Natural killer cell treated with Interleukin-12 subunit alpha and Interleukin-12 subunit beta and Interleukin-15 and Interleukin-18, amount 100 ng/mL, for 72 hours (primary cell): ENCODE results near the gene RRP36. TPM values are rescaled to one million over a fixed set of nuclear protein-coding genes. Genes with fewer than 3 reads are reported as not detected.

ENCODE experiments used
- ATAC-seq, 2 donors: fragments of 150-1000 bp; cut with Tn5 transposase in 1 of 2; sonication (Bioruptor Pico), chemical (Tn5 transposase) in 1 of 2; 2 replicates each; pipeline ENCODE4 v1.10.0; 2021
- DNase-seq: peaks from one replicate; pipeline ENCODE4 v3.0.0; 2022; ENCODE audit warnings: low spot score
- H3K27ac Mint-ChIP-seq, 2 donors: 1 replicate in 1 of 2; 2 replicates in 1 of 2; pipeline ENCODE4 v1.8.0; 2022; ENCODE audit warnings: mixed read lengths in 2 of 2, mild to moderate bottlenecking in 1 of 2, moderate library complexity in 1 of 2
- H3K27me3 Mint-ChIP-seq, 2 donors: 1 replicate in 1 of 2; 2 replicates in 1 of 2; pipeline ENCODE4 v1.8.0; 2022; ENCODE audit warnings: mixed read lengths in 2 of 2
- H3K36me3 Mint-ChIP-seq: one replicate; pipeline ENCODE4 v1.8.0; 2022; ENCODE audit warnings: mixed read lengths
- H3K4me1 Mint-ChIP-seq, 2 donors: 1 replicate in 1 of 2; 2 replicates in 1 of 2; pipeline ENCODE4 v1.8.0; 2022; ENCODE audit warnings: low read depth in 2 of 2, mixed read lengths in 2 of 2, mild to moderate bottlenecking in 1 of 2
- H3K4me3 Mint-ChIP-seq: one replicate; pipeline ENCODE4 v1.8.0; 2022; ENCODE audit warnings: mixed read lengths
- H3K9me3 Mint-ChIP-seq: 2 replicates; pipeline ENCODE4 v1.8.0; 2022; ENCODE audit warnings: mixed read lengths
- total RNA-seq, 2 donors: library from RNA; stranded (reverse); gene quantifications; one replicate each; pipeline ENCODE4 v1.2.3, GENCODE V29; 2022

The RRP36 gene
- total RNA-seq, 2 donors from 2014 or later: 86.9 to 96.5 TPM

DNA sequence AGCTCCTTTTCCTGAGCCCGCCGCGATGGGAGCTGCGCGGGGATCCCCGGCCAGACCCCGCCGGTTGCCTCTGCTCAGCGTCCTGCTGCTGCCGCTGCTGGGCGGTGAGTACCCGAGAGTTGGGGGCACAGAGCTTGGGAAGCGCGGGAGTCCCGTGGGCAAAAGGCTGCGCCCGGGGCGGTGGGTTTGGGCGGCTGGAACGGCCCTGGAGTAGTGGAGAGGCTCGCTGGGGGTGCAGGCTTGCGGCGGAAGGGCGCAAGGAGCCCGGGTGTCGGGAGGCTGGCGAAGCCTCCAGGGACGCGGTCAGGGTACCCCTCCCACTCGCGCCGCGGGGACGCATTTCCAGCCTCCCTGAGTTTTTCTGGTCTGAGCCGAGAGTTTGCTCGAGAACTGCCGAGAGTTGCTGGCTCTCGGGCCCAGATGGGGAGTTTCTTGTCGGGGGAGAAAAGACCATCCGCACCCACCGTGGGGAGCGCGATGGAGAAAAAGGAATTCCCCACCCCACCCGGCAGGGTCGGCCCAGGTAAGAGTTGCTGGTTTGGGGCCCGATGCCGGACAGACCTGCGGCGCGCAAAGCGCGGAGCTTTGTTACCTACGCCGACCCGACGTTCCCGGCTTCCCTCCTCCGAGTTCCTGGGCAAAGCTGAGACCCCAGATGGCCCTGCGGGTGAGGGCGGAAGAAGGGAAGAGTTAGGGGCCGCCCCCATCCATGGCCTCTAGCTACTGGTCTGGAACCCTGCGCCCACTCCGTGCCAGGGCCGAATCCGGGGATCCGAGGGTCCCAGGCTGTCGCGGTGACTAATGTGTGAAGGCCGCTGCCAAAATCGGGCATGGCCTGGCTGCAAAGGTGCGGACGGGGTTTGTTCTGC, 55.3 kb downstream of the RRP36 start:
- peak overlapping the region; percentile 45 for H3K4me3 Mint-ChIP-seq
- H3K36me3 Mint-ChIP-seq: peaks cover 8% of the 10 kb centered on the region
- H3K9me3 Mint-ChIP-seq: no peaks in the 10 kb centered on the region
- H3K27ac Mint-ChIP-seq: no peak overlapping the region
- ATAC-seq (peak in 1 of 2 donors; percentile 9), DNase-seq (no peak)
- H3K4me1 Mint-ChIP-seq: peaks cover 7% of the 10 kb centered on the region in 2 donors
- H3K27me3 Mint-ChIP-seq: peaks cover 0 to 14% of the 10 kb centered on the region in 2 donors

GRCh38 chr6:43077333-43077809, 55.9 kb downstream of the RRP36 start:
- peaks cover 0 to 14% of the 10 kb centered on the region in 2 donors for H3K27me3 Mint-ChIP-seq
- peaks cover 4% of the 10 kb centered on the region for H3K36me3 Mint-ChIP-seq
- no peak overlapping the region for H3K27ac Mint-ChIP-seq
- DNase-seq (no peak), ATAC-seq (no peak)
- H3K9me3 Mint-ChIP-seq: no peaks in the 10 kb centered on the region
- H3K4me3 Mint-ChIP-seq: peak overlapping the region; percentile 15
- peaks cover 7% of the 10 kb centered on the region in 2 donors for H3K4me1 Mint-ChIP-seq

GRCh38 chr6:43077981-43078511, 56.6 kb downstream of the RRP36 start:
- H3K27ac Mint-ChIP-seq: no peak overlapping the region

GRCh38 chr6:43078691-43079090, 57.3 kb downstream of the RRP36 start:
- Mint-ChIP-seq H3K9me3 (no peaks in the 10 kb centered on the region), H3K4me3 (no peak overlapping the region), H3K27ac (no peak overlapping the region), H3K4me1 (peaks cover 7% of the 10 kb centered on the region in 2 donors), H3K27me3 (peaks cover 0 to 17% of the 10 kb centered on the region in 2 donors), H3K36me3 (no peaks in the 10 kb centered on the region)
- ATAC-seq (no peak), DNase-seq (no peak)

More at GRCh38 chr6:43077981-43078511, 56.6 kb downstream of the RRP36 start:
- ATAC-seq (no peak), DNase-seq (no peak)
- H3K36me3 Mint-ChIP-seq: no peaks in the 10 kb centered on the region
- peak overlapping the region; percentile 11 for H3K4me3 Mint-ChIP-seq
- H3K27me3 Mint-ChIP-seq: peaks cover 0 to 14% of the 10 kb centered on the region in 2 donors
- no peaks in the 10 kb centered on the region for H3K9me3 Mint-ChIP-seq
- peaks cover 7% of the 10 kb centered on the region in 2 donors for H3K4me1 Mint-ChIP-seq

Other genes starting within 250 kb of the RRP36 start
- 10 to 100 TPM; 13.5 to 13.9 TPM for gene BICRAL, start 239.6 kb upstream of the RRP36 start, total RNA-seq
- 100 to 1,000 TPM; 125 to 191 TPM for gene RPL7L1, start 142.0 kb upstream of the RRP36 start, total RNA-seq
- gene PTCRA, start 105.6 kb upstream of the RRP36 start, total RNA-seq: not detected
- 10 to 100 TPM; 35.4 to 38.2 TPM for gene CNPY3, start 92.1 kb upstream of the RRP36 start, total RNA-seq
- 1 to 10 TPM in 1 of 2 donors, under 1 TPM in 1; 0.26 to 1.1 TPM for gene GNMT, start 60.9 kb upstream of the RRP36 start, total RNA-seq
- gene PEX6, start 42.4 kb upstream of the RRP36 start, total RNA-seq: 10 to 100 TPM; 14.1 to 18.7 TPM
- 10 to 100 TPM; 38.9 to 47.8 TPM for gene PPP2R5D, start 37.1 kb upstream of the RRP36 start, total RNA-seq
- gene MEA1, start 7.7 kb upstream of the RRP36 start, total RNA-seq: 10 to 100 TPM; 55.7 to 77.8 TPM
- 10 to 100 TPM; 59.6 to 60.8 TPM for gene KLHDC3, start 7.4 kb upstream of the RRP36 start, total RNA-seq
- gene CUL7, start 32.2 kb downstream of the RRP36 start, total RNA-seq: 1 to 10 TPM; 8.3 to 9.8 TPM
- gene MRPL2, start 37.8 kb downstream of the RRP36 start, total RNA-seq: 10 to 100 TPM; 41.7 to 59.6 TPM
- gene KLC4, start 38.0 kb downstream of the RRP36 start, total RNA-seq: 10 to 100 TPM; 12.3 to 13.0 TPM
- 1 to 10 TPM; 1.2 to 4.1 TPM for gene PTK7, start 54.7 kb downstream of the RRP36 start, total RNA-seq
- 10 to 100 TPM; 56.8 to 70.4 TPM for gene SRF, start 149.6 kb downstream of the RRP36 start, total RNA-seq
- 10 to 100 TPM; 41.5 to 85.8 TPM for gene CUL9, start 160.6 kb downstream of the RRP36 start, total RNA-seq
- gene DNPH1, start 207.9 kb downstream of the RRP36 start, total RNA-seq: 10 to 100 TPM; 15.0 to 32.5 TPM
- under 1 TPM; 0.75 to 0.81 TPM for gene TTBK1, start 221.9 kb downstream of the RRP36 start, total RNA-seq